IMR-90 (cell line): ENCODE results near the gene FHAD1. TPM values are rescaled to one million over a fixed set of nuclear protein-coding genes. Genes with fewer than 3 reads are reported as not detected.
"Not testable (repeated sequence)": the region's sequence is repeated elsewhere in the genome, so short reads cannot be mapped to it uniquely, and the experiment has no call there.

Experiments
- ATAC-seq: fragments of 200-7000 bp; cut with Tn5 transposase; 2 replicates; pipeline ENCODE4 v1.9.1; 2020; ENCODE audit warnings: low read depth, mild to moderate bottlenecking, moderate library complexity
- BruUV-seq: library from RNA; stranded (reverse); fragments of 400-500 nt; replicated peaks from 2 replicates; lab custom pipeline; 2021; lab: Mats Ljungman, UMichigan
- CTCF ChIA-PET: fragments of 300-600 bp; formaldehyde crosslinking; extraction: SDS; loops from one replicate; lab custom pipeline; 2021; ENCODE audit warnings: antibody characterized with exemption; lab: Yijun Ruan, JAX
- POLR2A ChIA-PET: fragments of 300-600 bp; sonication (Branson Sonifier 250); formaldehyde crosslinking; loops from one replicate; lab custom pipeline; 2022; ENCODE audit warnings: antibody characterized with exemption; ENCODE audit not compliant: unreplicated experiment; lab: Charles Lee
- DNase-seq: peaks from one replicate; pipeline ENCODE4 v3.0.0; 2013
- H2AFZ ChIP-seq: replicated peaks from 2 replicates; pipeline ENCODE3; 2013; ENCODE audit warnings: low read length, mild to moderate bottlenecking; ENCODE audit not compliant: poor library complexity
- H2AK5ac ChIP-seq: 2 replicates; pipeline ENCODE4 v1.6.1; 2013; ENCODE audit warnings: low read depth, low read length, inconsistent platforms
- H2AK9ac ChIP-seq: replicated peaks from 2 replicates; pipeline ENCODE3; 2013; ENCODE audit warnings: mild to moderate bottlenecking, low read depth, low read length, moderate library complexity; ENCODE audit not compliant: poor library complexity
- H2BK120ac ChIP-seq: 2 replicates; pipeline ENCODE4 v1.6.1; 2013; ENCODE audit warnings: low read depth, low read length, inconsistent platforms
- H2BK15ac ChIP-seq: 3 replicates; pipeline ENCODE4 v1.6.1; 2013; ENCODE audit warnings: low read depth, low read length, inconsistent platforms
- H2BK20ac ChIP-seq: 2 replicates; pipeline ENCODE4 v1.6.1; 2013; ENCODE audit warnings: low read depth, mild to moderate bottlenecking, inconsistent platforms, low read length, moderate library complexity
- H2BK5ac ChIP-seq: 2 replicates; pipeline ENCODE4 v1.6.1; 2013; ENCODE audit warnings: mild to moderate bottlenecking, low read depth, low read length, inconsistent platforms; ENCODE audit not compliant: poor library complexity, severe bottlenecking
- H3K14ac ChIP-seq: replicated peaks from 2 replicates; pipeline ENCODE4 v1.6.1; 2013; ENCODE audit warnings: low read depth, low read length, inconsistent platforms
- H3K18ac ChIP-seq: 2 replicates; pipeline ENCODE4 v1.6.1; 2013; ENCODE audit warnings: low read depth, low read length, control low read depth
- H3K23ac ChIP-seq: 2 replicates; pipeline ENCODE4 v1.6.1; 2013; ENCODE audit warnings: low read depth, low read length, inconsistent platforms
- H3K27ac ChIP-seq: 2 replicates; pipeline ENCODE4 v1.5.1; 2013; ENCODE audit warnings: mild to moderate bottlenecking, control low read depth, low read length; ENCODE audit not compliant: insufficient read depth
- H3K27me3 ChIP-seq: 2 replicates; pipeline ENCODE4 v1.6.1; 2013; ENCODE audit warnings: low read length; ENCODE audit not compliant: control insufficient read depth, insufficient read depth
- H3K36me3 ChIP-seq: 2 replicates; pipeline ENCODE4 v1.6.1; 2013; ENCODE audit warnings: low read length, mixed read lengths; ENCODE audit not compliant: control insufficient read depth, insufficient read depth
- H3K4ac ChIP-seq: 2 replicates; pipeline ENCODE4 v1.6.1; 2013; ENCODE audit warnings: low read depth, low read length, inconsistent platforms
- H3K4me1 ChIP-seq: 2 replicates; pipeline ENCODE4 v1.6.1; 2013; ENCODE audit warnings: low read length, mixed read lengths; ENCODE audit not compliant: control insufficient read depth, insufficient read depth
- H3K4me2 ChIP-seq: 2 replicates; pipeline ENCODE4 v1.6.1; 2013; ENCODE audit warnings: low read depth, mild to moderate bottlenecking, control low read depth, low read length, moderate library complexity
- H3K4me3 ChIP-seq: 2 replicates; pipeline ENCODE4 v1.5.1; 2013; ENCODE audit warnings: low read depth, mild to moderate bottlenecking, control low read depth, low read length, moderate library complexity; ENCODE audit not compliant: insufficient read depth
- H3K56ac ChIP-seq: 2 replicates; pipeline ENCODE4 v1.6.1; 2013; ENCODE audit warnings: low read length, inconsistent platforms; ENCODE audit not compliant: insufficient read depth; ENCODE audit errors: extremely low read depth
- H3K79me1 ChIP-seq, 2 experiments: 2 replicates each; pipeline ENCODE4 v1.6.1; 2013; ENCODE audit warnings: low read length in 2 of 2, inconsistent platforms in 1 of 2, low read depth in 1 of 2
- H3K9ac ChIP-seq: 2 replicates; pipeline ENCODE4 v1.6.1; 2013; ENCODE audit warnings: low read depth, low read length, control low read depth
- H3K9me1 ChIP-seq: 2 replicates; pipeline ENCODE4 v1.6.1; 2013; ENCODE audit warnings: low read length, inconsistent platforms; ENCODE audit not compliant: insufficient read depth
- H3K9me3 ChIP-seq: 2 replicates; pipeline ENCODE4 v1.6.1; 2013; ENCODE audit warnings: low read length; ENCODE audit not compliant: control insufficient read depth, insufficient read depth
- H4K20me1 ChIP-seq: 2 replicates; pipeline ENCODE4 v1.6.1; 2013; ENCODE audit warnings: low read length, inconsistent platforms; ENCODE audit not compliant: insufficient read depth
- H4K5ac ChIP-seq: 2 replicates; pipeline ENCODE4 v1.6.1; 2013; ENCODE audit warnings: mild to moderate bottlenecking, low read depth, low read length, control low read depth
- H4K8ac ChIP-seq, 2 experiments: 2 replicates each; pipeline ENCODE4 v1.6.1; 2013; ENCODE audit warnings: low read depth in 2 of 2, low read length in 2 of 2, control low read depth in 1 of 2, inconsistent platforms in 1 of 2
- H4K91ac ChIP-seq: 2 replicates; pipeline ENCODE4 v1.6.1; 2013; ENCODE audit warnings: low read depth, low read length, inconsistent platforms; ENCODE audit not compliant: insufficient read depth
- WGBS, 2 experiments: methylation state at CpG; one replicate each; pipeline versions ENCODE4 v1.1.5 to v1.1.7; 2013; ENCODE audit warnings: missing lambda C conversion rate in 2 of 2; ENCODE audit not compliant: insufficient read length in 1 of 2; ENCODE audit errors: extremely low coverage in 2 of 2; 5-methylcytosine and 5-hydroxymethylcytosine counted together
- dilution Hi-C: fragments of 300-500 bp; cut with HindIII; formaldehyde crosslinking; loops from one replicate; pipeline ENCODE4 v1.14.3; 2018; ENCODE audit warnings: low sequenced_read_pairs; ENCODE audit not compliant: unreplicated experiment
- in situ Hi-C: fragments of 300-500 bp; cut with MboI; formaldehyde crosslinking; loops from 3 replicates; pipeline ENCODE4 v1.14.3; 2019; ENCODE audit warnings: low sequenced_read_pairs, inconsistent platforms, mixed read lengths
- intact Hi-C: fragments of 100-400 bp; cut with micrococcal nuclease; formaldehyde crosslinking; loops from 2 replicates; pipeline ENCODE4 v1.10.0; 2022
- polyA plus RNA-seq, 3 experiments: library from polyadenylated mRNA; depleted of rRNA; stranded (reverse); fragments of >200 nt; gene quantifications; 2 replicates each; pipeline ENCODE4 v1.2.3, GENCODE V29; 2012; ENCODE audit warnings: low replicate concordance in 1 of 3
- total RNA-seq: library from RNA; depleted of rRNA; stranded (reverse); fragments of >200 nt; gene quantifications from 2 replicates; pipeline ENCODE4 v1.2.3, GENCODE V29; 2012

FHAD1 gene
- total and polyA plus RNA-seq, 2 of the 4 experiments (the other 2 are of a cell fraction) = not detected

DNA sequence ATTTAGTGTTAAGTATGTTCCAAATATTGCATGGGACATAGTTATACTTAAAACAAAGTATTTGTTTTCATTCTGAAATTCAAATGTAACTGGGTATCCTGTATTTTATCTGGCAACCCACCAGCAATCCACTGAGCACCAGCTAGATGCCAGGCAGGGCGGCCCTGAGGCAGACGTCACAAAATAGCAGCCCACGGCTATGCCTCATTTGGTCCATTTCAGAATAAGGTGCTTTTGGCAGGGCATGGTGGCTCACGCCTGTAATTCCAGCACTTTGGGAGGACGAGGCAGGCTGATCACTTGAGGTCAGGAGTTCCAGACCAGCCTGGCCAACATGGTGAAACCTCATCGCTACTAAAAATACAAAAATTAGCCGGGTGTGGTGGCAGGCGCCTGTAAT lies 142.8 kb downstream of the FHAD1 start:
- peaks cover 15% of the 10 kb centered on the region; the same call in 1 of the 2 replicates for H3K27me3 ChIP-seq
- H2AFZ ChIP-seq, H3K23ac ChIP-seq, H3K14ac ChIP-seq, ATAC-seq, H2BK5ac ChIP-seq, H3K4ac ChIP-seq, H2BK120ac ChIP-seq, in situ Hi-C loops, H3K36me3 ChIP-seq, H3K18ac ChIP-seq, H4K8ac ChIP-seq, H4K20me1 ChIP-seq, BruUV-seq, H3K27ac ChIP-seq, H2AK9ac ChIP-seq, H3K4me1 ChIP-seq, H3K4me3 ChIP-seq, H3K9me3 ChIP-seq, POLR2A ChIA-PET, H3K9ac ChIP-seq, H4K91ac ChIP-seq, H3K4me2 ChIP-seq, H2BK20ac ChIP-seq, H4K5ac ChIP-seq, H2BK15ac ChIP-seq, dilution Hi-C loops, DNase-seq, H3K56ac ChIP-seq, H3K9me1 ChIP-seq, intact Hi-C loops, H2AK5ac ChIP-seq, H3K79me1 ChIP-seq: not testable (repeated sequence)
- WGBS, 2 experiments = 100% methylated on average over 3 of the region's 8 CpGs; no CpG with 5 or more reads in 1 of the 2 experiments
- CTCF ChIA-PET = interaction anchor here (0.9 kb wide), 1 partner anchor 11 kb away, joined by 3 read pairs; no protein-coding TSS in a partner anchor
